ENCODE results near the gene ZNF507. TPM values are rescaled to one million over a fixed set of nuclear protein-coding genes. Genes with fewer than 3 reads are reported as not detected.

Gene ZNF507
- total RNA-seq, 1 donor: 15.9 TPM

- TF ChIP-seq, protein P1, sequence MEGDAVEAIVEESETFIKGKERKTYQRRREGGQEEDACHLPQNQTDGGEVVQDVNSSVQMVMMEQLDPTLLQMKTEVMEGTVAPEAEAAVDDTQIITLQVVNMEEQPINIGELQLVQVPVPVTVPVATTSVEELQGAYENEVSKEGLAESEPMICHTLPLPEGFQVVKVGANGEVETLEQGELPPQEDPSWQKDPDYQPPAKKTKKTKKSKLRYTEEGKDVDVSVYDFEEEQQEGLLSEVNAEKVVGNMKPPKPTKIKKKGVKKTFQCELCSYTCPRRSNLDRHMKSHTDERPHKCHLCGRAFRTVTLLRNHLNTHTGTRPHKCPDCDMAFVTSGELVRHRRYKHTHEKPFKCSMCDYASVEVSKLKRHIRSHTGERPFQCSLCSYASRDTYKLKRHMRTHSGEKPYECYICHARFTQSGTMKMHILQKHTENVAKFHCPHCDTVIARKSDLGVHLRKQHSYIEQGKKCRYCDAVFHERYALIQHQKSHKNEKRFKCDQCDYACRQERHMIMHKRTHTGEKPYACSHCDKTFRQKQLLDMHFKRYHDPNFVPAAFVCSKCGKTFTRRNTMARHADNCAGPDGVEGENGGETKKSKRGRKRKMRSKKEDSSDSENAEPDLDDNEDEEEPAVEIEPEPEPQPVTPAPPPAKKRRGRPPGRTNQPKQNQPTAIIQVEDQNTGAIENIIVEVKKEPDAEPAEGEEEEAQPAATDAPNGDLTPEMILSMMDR (IDR thresholded peaks at IDR 0.05; ENCODE audit: insufficient read depth, low read length): no peak
- DNase-seq (ENCODE audit: low read depth): no peak
- no peak overlapping the region for H3K4me3 ChIP-seq (ENCODE audit: low read depth, low read length)
Measured at GRCh38 chr19:32309711-32310390, 35.6 kb upstream of the ZNF507 start.

DNA sequence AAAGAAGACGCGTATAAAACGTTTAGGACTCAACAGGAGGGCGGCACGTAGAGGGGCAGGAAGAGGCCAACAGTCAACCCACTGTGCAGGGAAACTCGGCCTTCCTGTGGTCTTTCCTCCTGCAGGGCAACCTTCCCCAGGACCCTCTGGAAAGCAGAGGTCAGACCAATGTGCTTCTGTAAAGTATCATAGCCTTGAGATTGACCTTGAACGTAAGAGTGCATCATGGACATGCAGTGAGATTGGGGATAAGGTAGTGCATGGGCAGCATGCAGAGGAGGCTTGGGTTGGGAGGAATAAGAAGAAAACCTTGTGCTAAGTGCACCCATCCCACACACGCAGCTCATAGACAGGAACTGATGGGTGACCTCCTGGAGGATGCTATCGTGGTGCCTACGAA is 34.0 kb upstream of the ZNF507 start:
- DNase-seq (ENCODE audit: low read depth): no peak
- TF ChIP-seq, protein P1 (IDR thresholded peaks at IDR 0.05; ENCODE audit: insufficient read depth, low read length): no peak
- H3K4me3 ChIP-seq (ENCODE audit: low read depth, low read length): no peak overlapping the region

- TF ChIP-seq, protein P1 (IDR thresholded peaks at IDR 0.05; ENCODE audit: insufficient read depth, low read length): no peak
- no peak overlapping the region for H3K4me3 ChIP-seq (ENCODE audit: low read depth, low read length)
- DNase-seq (ENCODE audit: low read depth): no peak
Measured at GRCh38 chr19:32313569-32314265, 31.7 kb upstream of the ZNF507 start.

DNA sequence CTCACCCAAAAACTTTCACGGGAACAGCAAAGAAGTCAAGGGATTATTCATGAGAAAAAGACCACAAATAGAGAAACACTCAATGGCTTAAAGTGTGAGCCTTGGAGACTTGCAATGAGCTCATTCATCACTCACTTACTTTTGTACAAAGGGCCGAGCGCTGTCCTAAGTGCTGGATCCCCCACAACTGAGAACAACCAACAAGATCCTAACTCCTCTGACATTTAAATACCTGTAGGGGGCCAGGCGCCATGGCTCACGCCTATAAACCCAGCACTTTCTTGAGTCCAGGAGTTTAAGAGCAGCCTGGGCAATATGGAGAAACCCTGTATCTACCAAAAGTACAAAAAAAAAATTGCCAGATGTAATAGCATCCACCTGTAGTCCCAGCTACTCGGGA is 29.4 kb upstream of the ZNF507 start:
- H3K4me3 ChIP-seq (ENCODE audit: low read depth, low read length): no peak overlapping the region
- DNase-seq (ENCODE audit: low read depth): no peak
- TF ChIP-seq, protein P1 (IDR thresholded peaks at IDR 0.05; ENCODE audit: insufficient read depth, low read length): no peak

DNA sequence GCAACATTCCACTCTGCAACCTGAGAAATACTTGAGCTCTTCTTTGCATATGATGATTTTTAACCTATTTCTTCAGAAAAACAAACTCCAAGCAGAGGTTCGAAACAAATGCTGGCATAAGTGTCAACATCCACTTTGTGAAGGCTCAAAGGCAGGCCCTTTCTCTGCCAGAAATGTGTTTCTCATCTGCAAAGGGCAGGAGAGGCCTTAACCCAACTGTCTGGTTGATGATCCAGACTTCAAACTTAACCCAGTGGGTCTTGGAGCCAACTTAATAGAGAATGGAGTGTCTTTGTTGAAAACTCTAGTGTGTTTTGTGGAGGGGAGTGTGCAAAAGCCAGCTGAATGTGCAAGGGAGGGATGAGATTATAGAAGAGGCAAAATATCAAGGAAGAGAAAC is 28.3 kb upstream of the ZNF507 start:
- no peak overlapping the region for H3K4me3 ChIP-seq (ENCODE audit: low read depth, low read length)
- no peak for DNase-seq (ENCODE audit: low read depth)
- TF ChIP-seq, protein P1 (IDR thresholded peaks at IDR 0.05; ENCODE audit: insufficient read depth, low read length): no peak

DNA sequence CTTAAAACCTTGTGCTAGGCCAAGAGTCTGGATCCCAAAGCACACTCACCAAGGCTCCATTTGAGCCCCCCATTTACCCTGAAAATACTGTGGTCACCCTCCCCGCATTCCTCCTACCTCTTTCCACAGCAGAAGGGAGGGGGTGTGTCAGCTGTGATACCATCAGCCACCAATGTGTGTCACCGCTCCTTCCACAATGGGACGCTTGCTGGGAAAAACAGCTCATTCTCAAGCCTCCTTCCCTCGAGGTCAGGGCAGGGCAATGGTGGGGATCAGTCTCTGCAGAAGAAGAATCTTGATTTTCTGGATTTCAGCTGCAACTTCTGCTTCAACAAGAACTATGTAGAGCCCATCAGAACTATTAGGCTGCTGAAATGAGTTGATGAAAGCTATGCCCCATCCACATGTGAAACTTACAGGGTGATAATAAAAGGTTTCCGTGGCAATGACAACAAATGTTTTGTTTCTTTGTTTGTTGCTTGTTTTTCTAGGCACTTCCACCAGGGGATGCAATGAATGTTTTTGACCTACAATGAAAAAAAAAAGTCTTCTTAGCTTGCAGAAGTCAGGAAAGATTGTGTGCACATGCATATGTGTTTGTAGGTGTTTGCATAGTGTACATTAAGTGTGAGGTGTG is 26.4 kb upstream of the ZNF507 start:
- DNase-seq (ENCODE audit: low read depth): no peak

More for the DNA sequence above, 26.4 kb upstream of the ZNF507 start:
- TF ChIP-seq, protein P1 (IDR thresholded peaks at IDR 0.05; ENCODE audit: insufficient read depth, low read length): no peak
- no peak overlapping the region for H3K4me3 ChIP-seq (ENCODE audit: low read depth, low read length)
